ENCODE results near the gene QRICH2. TPM values are rescaled to one million over a fixed set of nuclear protein-coding genes. Genes with fewer than 3 reads are reported as not detected.

QRICH2 gene
- total RNA-seq, 1 donor from 2014 or later, result 2.6 TPM

- no peak for DNase-seq
- intact Hi-C loops (cut with DNase I), result loop anchor here (10.0 kb wide), 1 partner anchor 278 kb away; no protein-coding TSS in a partner anchor
- ATAC-seq (ENCODE audit: poor library complexity), result peak; percentile 76
These were observed 15.0 kb downstream of the QRICH2 start for GRCh38 chr17:76293106-76293505.

- intact Hi-C loops (cut with DNase I), result loop anchor here (10.0 kb wide), 1 partner anchor 278 kb away; no protein-coding TSS in a partner anchor
- ATAC-seq (ENCODE audit: poor library complexity) (no peak), DNase-seq (no peak)
These were observed 15.5 kb downstream of the QRICH2 start for GRCh38 chr17:76292567-76292966.

DNA sequence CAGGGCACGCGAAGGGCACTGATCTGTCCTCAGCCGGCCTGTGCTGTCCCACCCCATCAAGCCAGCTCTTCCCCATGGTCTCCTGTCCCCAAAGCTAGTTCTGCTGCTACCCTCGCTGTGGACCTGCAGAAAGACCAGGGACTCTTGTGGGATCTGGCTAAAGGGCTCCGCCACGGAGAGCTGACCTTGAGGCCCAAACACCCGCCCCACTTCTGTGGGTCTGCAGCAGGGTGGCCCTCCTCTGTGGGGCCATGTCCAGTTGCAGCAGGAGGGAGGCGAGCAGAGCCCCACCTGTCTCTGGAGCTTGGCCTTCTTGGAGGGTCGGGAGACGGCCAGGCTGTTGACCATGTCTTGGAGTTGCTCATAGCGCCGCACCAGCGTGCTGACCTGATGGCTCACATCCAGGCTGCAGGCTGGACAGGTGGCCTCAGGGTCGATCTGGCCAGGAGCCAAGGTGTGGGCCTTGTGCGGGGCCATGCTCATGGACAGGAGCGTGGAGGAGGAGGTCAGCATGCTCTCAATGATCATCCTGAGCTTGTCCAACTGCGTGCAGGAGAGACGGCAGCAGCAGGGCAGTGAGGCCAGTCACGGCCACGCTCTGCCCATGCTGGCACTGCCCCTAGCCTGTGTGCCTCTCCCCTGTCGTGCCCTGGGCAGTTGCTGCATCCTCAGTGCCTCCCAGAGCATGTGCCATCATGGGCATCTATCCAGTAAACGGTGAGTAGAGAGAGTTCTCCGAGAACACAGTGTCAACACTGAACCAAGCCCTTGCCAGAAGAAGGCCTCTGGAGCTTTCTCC lies 26.3 kb downstream of the QRICH2 start:
- intact Hi-C loops (cut with DNase I), result no loop called here
- no peak for DNase-seq

GRCh38 chr17:76280650-76281049 lies 27.4 kb downstream of the QRICH2 start:
- intact Hi-C loops (cut with DNase I), result no loop called here
- ATAC-seq (ENCODE audit: poor library complexity), result no peak
- DNase-seq, result no peak

More for the DNA sequence above, 26.3 kb downstream of the QRICH2 start:
- ATAC-seq (ENCODE audit: poor library complexity), result peak; percentile 61

DNA sequence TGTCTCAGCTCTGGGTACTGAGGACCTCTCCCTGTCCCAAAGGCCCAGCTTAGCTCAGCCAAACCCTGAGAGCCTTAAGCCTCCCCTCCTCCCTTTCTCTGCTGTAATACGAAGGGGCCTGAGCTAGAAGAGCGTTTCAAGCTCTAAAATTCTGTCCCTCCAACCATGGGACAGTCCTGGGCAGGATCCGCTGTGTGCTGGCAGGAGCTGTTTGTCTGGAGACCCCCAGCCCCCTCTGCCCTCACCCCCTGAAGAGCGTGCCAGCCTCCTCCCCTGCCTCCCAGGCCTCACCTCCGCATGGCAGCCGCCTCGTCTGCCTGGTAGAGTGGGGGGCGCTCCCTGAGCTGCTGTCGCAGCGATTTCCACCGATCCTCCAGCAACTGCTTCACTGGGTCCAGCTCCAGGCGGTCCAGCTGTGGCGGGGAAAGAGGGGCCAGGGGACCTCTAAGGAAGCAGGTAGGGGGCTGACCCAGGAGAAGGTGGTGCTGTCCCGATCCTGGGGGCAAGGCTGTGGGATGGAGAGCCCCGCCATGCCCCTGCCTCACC lies 28.3 kb downstream of the QRICH2 start:
- DNase-seq (no peak), ATAC-seq (ENCODE audit: poor library complexity) (no peak)
- intact Hi-C loops (cut with DNase I), result loop anchor here (2.0 kb wide), 1 partner anchor 159 kb away; no protein-coding TSS in a partner anchor

DNA sequence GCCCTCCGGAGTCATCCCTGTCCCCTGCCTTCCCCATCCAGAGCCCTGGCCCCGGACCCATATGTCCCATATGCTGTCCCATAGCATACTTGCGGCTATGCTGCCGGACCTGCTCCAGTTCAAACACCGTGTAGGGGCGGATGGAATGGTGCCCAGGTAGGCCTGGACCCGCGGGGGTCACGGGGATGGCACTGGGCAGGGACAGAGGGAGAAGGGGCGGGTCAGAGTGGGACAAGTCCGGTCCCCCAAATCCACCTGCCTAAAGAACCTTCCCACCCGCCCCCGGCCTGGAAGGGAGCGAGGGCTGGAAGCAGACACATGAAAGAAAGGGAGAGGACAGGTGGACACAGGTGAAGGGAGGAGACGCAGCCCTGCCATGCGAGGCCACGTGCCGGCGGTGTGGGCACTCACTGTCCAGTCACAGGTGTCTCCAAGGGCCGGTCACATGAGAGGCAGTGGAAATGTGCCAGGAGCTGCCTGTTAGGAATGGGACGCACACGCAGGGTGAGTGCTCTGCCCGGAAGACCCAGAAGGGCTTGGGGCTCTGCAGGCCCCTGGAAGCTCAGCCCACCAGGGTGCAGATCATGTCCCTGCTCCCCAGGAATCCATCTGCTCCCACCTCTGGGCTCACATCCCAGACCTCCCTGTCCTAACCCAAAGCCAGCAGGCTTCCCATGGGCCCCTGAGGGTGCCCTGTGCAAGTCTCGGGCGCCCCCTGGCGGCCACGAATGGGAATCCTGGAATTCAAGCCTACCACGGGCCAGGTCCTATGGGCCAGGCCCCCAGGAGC lies 28.9 kb downstream of the QRICH2 start:
- intact Hi-C loops (cut with DNase I), result loop anchor here (2.0 kb wide), 1 partner anchor 158 kb away; no protein-coding TSS in a partner anchor
- peak; percentile 91 for ATAC-seq (ENCODE audit: poor library complexity)
- peak; percentile 94 for DNase-seq

GRCh38 chr17:76278268-76278908 lies 29.7 kb downstream of the QRICH2 start:
- DNase-seq (no peak), ATAC-seq (ENCODE audit: poor library complexity) (no peak)
- intact Hi-C loops (cut with DNase I), result loop anchor here (2.0 kb wide), 1 partner anchor 158 kb away; no protein-coding TSS in a partner anchor

DNA sequence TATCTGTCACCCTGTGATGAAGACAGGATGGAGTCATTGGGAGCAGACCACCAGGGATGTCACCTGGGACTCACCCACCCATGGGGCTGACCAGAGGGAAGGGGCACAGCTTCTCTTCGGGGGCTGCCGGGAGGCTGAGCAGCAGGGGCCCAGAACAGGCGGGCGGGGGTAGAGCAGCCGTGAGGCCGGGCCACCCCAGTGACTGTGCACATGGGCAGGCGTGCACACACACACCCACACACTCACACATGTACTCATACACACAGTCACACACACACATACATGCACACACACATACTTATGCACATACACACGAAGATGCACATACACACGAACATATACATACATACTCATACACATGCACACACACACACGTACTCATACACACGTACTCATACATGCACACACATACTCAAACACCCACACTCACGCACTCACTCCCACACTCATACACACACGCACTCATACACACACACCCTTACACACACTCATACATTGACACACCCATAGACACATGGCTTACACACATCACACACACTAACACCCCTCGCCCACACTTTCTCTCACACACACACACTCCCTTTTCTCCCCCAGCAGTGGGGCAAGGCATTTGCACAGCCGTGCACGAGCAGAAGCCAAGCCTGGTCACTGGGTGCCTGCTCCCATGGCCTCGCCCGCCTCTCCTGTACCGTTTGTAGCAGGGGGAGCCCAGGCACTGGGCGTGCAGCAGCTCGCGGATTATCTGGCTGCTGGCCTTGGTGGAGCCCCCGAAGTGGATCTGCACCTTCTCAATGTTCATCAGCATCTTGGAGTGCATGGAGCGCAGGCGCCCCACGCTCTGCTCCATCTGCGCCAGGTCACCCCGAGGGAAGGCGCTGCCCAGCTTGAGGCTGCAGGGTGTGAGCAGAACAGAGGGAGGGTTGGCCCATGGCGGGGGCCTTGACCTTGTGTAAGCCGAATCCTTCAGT lies 30.5 kb downstream of the QRICH2 start:
- ATAC-seq (ENCODE audit: poor library complexity) (no peak), DNase-seq (no peak)
- intact Hi-C loops (cut with DNase I), result loop anchor here (2.0 kb wide), 1 partner anchor 157 kb away; no protein-coding TSS in a partner anchor

DNA sequence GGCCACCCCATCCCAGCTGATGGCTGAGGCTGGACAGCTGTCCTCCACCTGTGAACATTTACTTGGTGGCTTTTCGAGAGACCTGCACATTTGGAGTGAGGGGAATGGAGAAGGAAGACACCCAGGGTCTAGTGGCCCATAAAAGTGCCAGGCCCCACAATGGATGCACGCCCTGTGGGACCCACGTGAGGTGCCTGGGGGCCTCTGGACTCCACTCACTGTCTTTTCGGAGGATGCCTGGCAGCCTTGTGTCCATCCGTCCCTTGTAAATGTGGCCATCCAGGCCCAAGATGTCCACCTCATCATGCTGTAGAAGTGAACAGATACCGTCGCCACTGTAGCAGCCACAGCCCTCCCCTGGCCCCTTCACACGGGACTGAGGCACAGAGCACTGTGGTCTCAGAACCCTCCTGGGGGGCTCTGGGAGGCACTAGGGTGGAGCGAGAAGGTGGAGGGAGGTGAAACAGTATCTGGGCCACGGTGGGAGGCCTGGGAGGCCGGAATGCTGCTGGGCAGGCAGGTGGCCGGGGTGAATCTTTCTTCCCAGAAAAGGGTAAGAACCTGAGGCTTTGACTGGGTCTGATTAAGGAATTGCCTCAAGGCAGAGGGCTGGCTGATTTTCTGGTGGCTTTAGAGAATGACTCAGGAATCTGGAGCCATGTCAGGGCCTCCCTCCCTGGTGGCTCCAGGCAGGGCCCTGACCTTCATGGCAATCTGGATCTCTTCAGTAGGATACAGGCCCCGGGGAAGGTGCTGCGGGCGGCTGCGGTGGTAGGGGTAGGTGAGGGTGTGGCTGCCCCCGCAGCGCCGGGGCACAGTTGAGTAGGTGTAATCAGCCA lies 31.4 kb downstream of the QRICH2 start:
- ATAC-seq (ENCODE audit: poor library complexity), result no peak
- DNase-seq, result no peak
- intact Hi-C loops (cut with DNase I), result no loop called here

DNA sequence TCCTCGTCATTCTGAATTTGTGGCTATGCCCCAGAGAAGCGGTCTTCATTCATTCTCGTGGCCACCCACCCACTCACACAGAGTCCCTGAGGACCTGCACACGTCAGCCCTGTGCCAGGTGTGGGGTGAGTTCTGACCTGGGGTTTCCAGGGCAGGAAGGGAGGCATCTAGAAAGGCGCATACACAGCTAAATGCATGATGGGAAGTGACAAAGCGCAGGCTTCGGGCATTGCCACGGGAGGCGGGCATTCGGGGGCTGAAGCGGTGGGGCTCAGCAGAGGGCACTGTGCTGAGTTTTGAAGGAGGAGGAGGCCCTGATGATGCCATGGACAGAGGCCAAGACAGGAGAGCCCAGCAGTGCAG lies 32.0 kb downstream of the QRICH2 start:
- intact Hi-C loops (cut with DNase I), result no loop called here
- ATAC-seq (ENCODE audit: poor library complexity), result no peak
- DNase-seq, result no peak

GRCh38 chr17:76275382-76276068 lies 32.6 kb downstream of the QRICH2 start:
- ATAC-seq (ENCODE audit: poor library complexity) (no peak), DNase-seq (no peak)
- intact Hi-C loops (cut with DNase I), result no loop called here

DNA sequence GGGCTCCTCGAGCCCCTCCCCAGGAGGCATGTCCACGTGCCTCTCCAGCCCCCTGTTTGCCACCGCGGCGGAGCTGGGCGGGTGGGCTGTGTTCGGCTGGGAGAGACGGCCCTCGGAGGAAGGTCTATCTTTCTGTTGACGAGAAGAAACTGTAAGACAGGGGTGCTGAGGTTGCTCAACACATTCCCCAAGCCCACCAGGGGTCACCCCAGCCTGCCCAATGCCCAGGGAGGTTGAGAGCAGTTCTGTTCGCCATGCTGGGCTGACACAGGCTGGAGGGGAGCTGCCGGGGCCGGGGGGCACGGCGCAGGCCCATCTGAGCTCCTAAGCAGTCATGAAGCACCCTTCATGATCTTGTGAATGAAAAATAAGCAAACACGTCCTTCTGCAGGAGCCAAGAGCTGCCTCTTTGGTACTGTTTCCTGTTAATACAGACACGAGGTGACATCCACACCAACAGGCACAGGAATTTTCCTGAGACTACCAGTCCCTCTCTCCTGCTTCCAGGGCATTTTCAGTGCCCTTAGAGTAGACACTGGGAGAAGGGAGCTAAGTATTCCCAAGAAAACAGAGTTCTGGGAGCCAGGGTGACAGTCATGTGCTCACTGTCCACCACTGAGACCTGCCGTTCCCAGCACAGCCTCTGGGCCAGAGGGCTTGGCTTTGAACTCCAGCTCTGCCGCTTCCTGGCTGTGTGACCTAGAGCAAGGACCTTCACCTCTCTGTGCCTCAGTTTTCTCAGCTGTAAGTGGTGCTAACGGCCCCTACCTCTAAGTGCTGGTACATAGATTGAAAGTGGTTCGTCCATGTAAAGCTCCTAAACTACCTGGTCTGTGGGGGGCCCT lies 33.7 kb downstream of the QRICH2 start:
- ATAC-seq (ENCODE audit: poor library complexity), result no peak
- no peak for DNase-seq
- intact Hi-C loops (cut with DNase I), result no loop called here

- ATAC-seq (ENCODE audit: poor library complexity) (no peak), DNase-seq (no peak)
- intact Hi-C loops (cut with DNase I), result no loop called here
These were observed 34.5 kb downstream of the QRICH2 start for GRCh38 chr17:76273445-76274111.

DNA sequence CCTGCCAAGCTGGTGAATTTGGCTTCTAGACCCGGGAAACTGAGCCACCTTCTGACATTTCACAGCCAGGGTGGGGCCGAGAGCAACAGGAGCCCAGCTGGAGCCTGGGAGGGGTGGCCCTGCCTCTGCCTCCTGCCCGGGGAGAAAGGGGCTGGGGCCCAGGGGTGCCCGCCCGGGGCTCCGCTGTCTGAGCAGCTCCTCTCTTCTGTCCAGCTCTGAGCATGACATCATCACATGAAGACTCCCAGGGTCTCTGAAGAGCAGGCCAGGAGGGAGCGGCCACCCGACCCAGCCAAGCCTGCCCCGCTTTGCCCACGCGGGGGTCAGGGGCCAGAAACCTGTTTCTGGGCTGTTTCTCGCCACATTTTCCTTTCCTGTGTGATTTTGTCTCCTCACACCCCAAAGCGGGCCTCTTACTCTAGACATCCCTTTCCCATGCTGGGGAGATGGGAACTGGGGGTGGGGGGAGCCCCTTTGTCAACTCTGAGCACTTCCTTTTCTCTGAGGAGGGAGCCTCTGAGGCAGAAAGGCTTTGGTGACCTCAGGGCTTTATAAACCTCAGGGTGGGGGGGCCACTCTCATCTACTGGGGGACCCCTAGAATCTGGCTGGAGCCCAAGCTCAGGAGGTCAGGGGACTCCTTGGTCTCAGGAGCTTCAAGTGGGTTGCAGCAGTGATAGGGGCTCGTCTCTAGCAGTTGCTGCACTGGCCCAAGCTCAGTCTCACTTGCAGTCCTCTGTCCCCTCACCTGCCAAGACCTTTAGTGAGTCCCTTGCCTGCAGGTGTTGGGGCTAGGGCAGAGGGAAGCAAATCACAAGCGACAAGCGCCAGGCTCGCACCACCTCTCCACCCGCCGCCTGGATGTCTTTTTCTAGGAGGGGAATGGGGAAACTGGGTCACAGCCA lies 35.3 kb downstream of the QRICH2 start:
- ATAC-seq (ENCODE audit: poor library complexity), result peak; percentile 1
- intact Hi-C loops (cut with DNase I), result no loop called here
- DNase-seq, result no peak

Data from Right ventricle myocardium superior (tissue), 1 donor.